H1 (cell line): ENCODE results near the gene DOK7. TPM values are rescaled to one million over a fixed set of nuclear protein-coding genes. Genes with fewer than 3 reads are reported as not detected.

Source experiments
- CTCF ChIA-PET: fragments of 300-600 bp; sonication (Branson Sonifier 250); formaldehyde crosslinking; loops from one replicate; lab custom pipeline; 2021; ENCODE audit not compliant: partially characterized antibody; lab: Charles Lee
- POLR2A ChIA-PET: fragments of 300-600 bp; sonication (Branson Sonifier 250); formaldehyde crosslinking; loops from one replicate; lab custom pipeline; 2021; ENCODE audit warnings: inconsistent platforms; ENCODE audit not compliant: partially characterized antibody; lab: Charles Lee
- DNase-seq, 2 experiments: peaks; one replicate each; pipeline versions ENCODE4 v3.0.0 to v3.0.0-alpha.2; 2010 to 2022; ENCODE audit warnings: low spot score in 2 of 2, low read depth in 1 of 2, mixed read lengths in 1 of 2
- FAIRE-seq: peaks from 2 replicates; lab custom pipeline; 2011; peaks lifted over from hg19 to GRCh38; lab: Jason Lieb, UNC
- H2AFZ ChIP-seq: 2 replicates; pipeline ENCODE4 v1.8.1; 2012; ENCODE audit warnings: low read length, inconsistent platforms
- H2AK5ac ChIP-seq: 2 replicates; pipeline ENCODE4 v1.6.1; 2013; ENCODE audit warnings: low read depth, low read length
- H2BK120ac ChIP-seq: replicated peaks from 2 replicates; pipeline ENCODE3; 2013; ENCODE audit warnings: low read depth, low read length, inconsistent platforms
- H2BK12ac ChIP-seq: 2 replicates; pipeline ENCODE4 v1.6.1; 2013; ENCODE audit warnings: low read depth, low read length
- H2BK15ac ChIP-seq: 2 replicates; pipeline ENCODE4 v1.6.1; 2013; ENCODE audit warnings: low read length
- H2BK20ac ChIP-seq: 2 replicates; pipeline ENCODE4 v1.6.1; 2013; ENCODE audit warnings: low read length
- H2BK5ac ChIP-seq: 2 replicates; pipeline ENCODE4 v1.6.1; 2013; ENCODE audit warnings: low read depth, low read length
- H3K14ac ChIP-seq: 2 replicates; pipeline ENCODE4 v1.6.1; 2013; ENCODE audit warnings: inconsistent platforms; ENCODE audit not compliant: insufficient read length
- H3K18ac ChIP-seq: 2 replicates; pipeline ENCODE4 v1.6.1; 2013; ENCODE audit warnings: low read length; ENCODE audit errors: extremely low read depth
- H3K23ac ChIP-seq: 2 replicates; pipeline ENCODE4 v1.6.1; 2013; ENCODE audit warnings: inconsistent platforms; ENCODE audit not compliant: insufficient read length
- H3K23me2 ChIP-seq: 2 replicates; pipeline ENCODE4 v1.6.1; 2013; ENCODE audit warnings: low read depth, low read length
- H3K27ac ChIP-seq: 2 replicates; pipeline ENCODE4 v1.6.1; 2011; ENCODE audit warnings: low read depth, low read length, inconsistent platforms
- H3K27me3 ChIP-seq, 4 experiments: replicated peaks in 1 of 4; 1 replicate in 1 of 4; 2 replicates in 3 of 4; pipeline versions ENCODE4 v1.6.1 to v1.8.1; 2011 to 2013; ENCODE audit warnings: low read length in 3 of 4, mild to moderate bottlenecking in 3 of 4, inconsistent platforms in 2 of 4, mixed read lengths in 2 of 4, moderate library complexity in 1 of 4; ENCODE audit not compliant: control insufficient read depth in 3 of 4, insufficient read depth in 3 of 4; ENCODE audit errors: extremely low read depth in 1 of 4
- H3K36me3 ChIP-seq, 4 experiments: 2 replicates each; pipeline versions ENCODE4 v1.6.1 to v1.8.1; 2011 to 2013; ENCODE audit warnings: mild to moderate bottlenecking in 4 of 4, low read length in 3 of 4, moderate library complexity in 2 of 4, control low read depth in 1 of 4, inconsistent platforms in 1 of 4; ENCODE audit not compliant: insufficient read depth in 4 of 4, control insufficient read depth in 2 of 4
- H3K4ac ChIP-seq: replicated peaks from 2 replicates; pipeline ENCODE3; 2013; ENCODE audit warnings: low read length, low read depth, mixed read lengths, inconsistent platforms; ENCODE audit not compliant: insufficient read length
- H3K4me1 ChIP-seq, 4 experiments: replicated peaks in 1 of 4; 1 replicate in 1 of 4; 2 replicates in 3 of 4; pipeline versions ENCODE4 v1.6.1 to v1.8.1; 2011 to 2013; ENCODE audit warnings: low read length in 3 of 4, inconsistent platforms in 2 of 4, mixed read lengths in 1 of 4; ENCODE audit not compliant: insufficient read depth in 4 of 4, control insufficient read depth in 3 of 4
- H3K4me2 ChIP-seq, 2 experiments: 2 replicates each; pipeline versions ENCODE4 v1.6.1 to v1.8.1; 2011 to 2013; ENCODE audit warnings: low read depth in 2 of 2, low read length in 2 of 2, control low read depth in 1 of 2, inconsistent platforms in 1 of 2, mild to moderate bottlenecking in 1 of 2; ENCODE audit not compliant: insufficient read depth in 1 of 2
- H3K4me3 ChIP-seq, 4 experiments: fragments of 200-600, 300-600 bp in 1 of 4; sonication (generic), shearing (Covaris generic), sonication (Bioruptor Twin) in 1 of 4; 2 replicates each; pipeline versions ENCODE4 v1.5.1 to v1.8.1; 2011 to 2016; ENCODE audit warnings: low read length in 4 of 4, low read depth in 3 of 4, control low read depth in 2 of 4, inconsistent platforms in 2 of 4, mild to moderate bottlenecking in 2 of 4, mixed read lengths in 1 of 4, moderate library complexity in 1 of 4; ENCODE audit not compliant: insufficient read depth in 2 of 4; ENCODE audit errors: extremely low read depth in 1 of 4
- H3K56ac ChIP-seq: replicated peaks from 2 replicates; pipeline ENCODE3; 2013; ENCODE audit warnings: low read depth, mild to moderate bottlenecking, mixed read lengths, low read length, inconsistent platforms; ENCODE audit not compliant: insufficient read length
- H3K79me1 ChIP-seq: 2 replicates; pipeline ENCODE4 v1.6.1; 2013; ENCODE audit warnings: low read depth, low read length, control low read depth
- H3K79me2 ChIP-seq, 2 experiments: 2 replicates each; pipeline versions ENCODE4 v1.6.1 to v1.8.1; 2012 to 2013; ENCODE audit warnings: low read length in 2 of 2, mild to moderate bottlenecking in 2 of 2, inconsistent platforms in 1 of 2; ENCODE audit not compliant: insufficient read depth in 2 of 2, control insufficient read depth in 1 of 2
- H3K9ac ChIP-seq, 4 experiments: replicated peaks in 1 of 4; 1 replicate in 1 of 4; 2 replicates in 3 of 4; pipeline versions ENCODE4 v1.6.1 to v1.8.1; 2011 to 2013; ENCODE audit warnings: low read depth in 3 of 4, low read length in 3 of 4, control low read depth in 2 of 4, mild to moderate bottlenecking in 2 of 4, moderate library complexity in 2 of 4, inconsistent platforms in 1 of 4; ENCODE audit errors: extremely low read depth in 1 of 4
- H3K9me3 ChIP-seq, 2 experiments: 2 replicates each; pipeline versions ENCODE4 v1.6.1 to v1.8.1; 2012 to 2013; ENCODE audit warnings: mild to moderate bottlenecking in 2 of 2, moderate library complexity in 2 of 2, control low read depth in 1 of 2, inconsistent platforms in 1 of 2, low read depth in 1 of 2, low read length in 1 of 2, mixed read lengths in 1 of 2; ENCODE audit not compliant: insufficient read depth in 2 of 2
- H4K20me1 ChIP-seq, 2 experiments: replicated peaks in 1 of 2; 2 replicates each; pipeline versions ENCODE3 to v1.8.1; 2011 to 2013; ENCODE audit warnings: inconsistent platforms in 2 of 2, low read length in 2 of 2, mild to moderate bottlenecking in 1 of 2; ENCODE audit not compliant: insufficient read depth in 2 of 2, control insufficient read depth in 1 of 2
- H4K5ac ChIP-seq: 2 replicates; pipeline ENCODE4 v1.6.1; 2013; ENCODE audit warnings: low read length, low read depth, mixed read lengths, inconsistent platforms; ENCODE audit not compliant: insufficient read length
- H4K8ac ChIP-seq: 2 replicates; pipeline ENCODE4 v1.8.0; 2013; ENCODE audit warnings: mild to moderate bottlenecking, moderate library complexity, low read length, inconsistent platforms; ENCODE audit not compliant: insufficient read depth; ENCODE audit errors: extremely low read depth
- H4K91ac ChIP-seq: replicated peaks from 2 replicates; pipeline ENCODE3; 2013; ENCODE audit warnings: low read length, mixed read lengths, inconsistent platforms; ENCODE audit not compliant: insufficient read length
- CHD2 ChIP-seq: IDR thresholded peaks from 2 replicates; pipeline ENCODE4 v1.6.1; 2012; ENCODE audit warnings: low read length, improper control_type of control experiment
- HDAC6 ChIP-seq: IDR thresholded peaks from one replicate; pipeline ENCODE4 v1.7.1; 2012; ENCODE audit warnings: low read depth, mild to moderate bottlenecking, inconsistent platforms, low read length, moderate library complexity
- KDM4A ChIP-seq: IDR thresholded peaks from one replicate; pipeline ENCODE4 v1.7.1; 2012; ENCODE audit warnings: low read depth, mild to moderate bottlenecking, moderate library complexity, low read length, inconsistent platforms; ENCODE audit not compliant: severe bottlenecking
- KDM5A ChIP-seq: fragments of 200-600 bp; IDR thresholded peaks from 2 replicates; pipeline ENCODE4 v1.7.1; 2012; ENCODE audit warnings: mild to moderate bottlenecking, low read length, inconsistent platforms, mixed read lengths
- SIX5 ChIP-seq: IDR thresholded peaks from 2 replicates; pipeline ENCODE4 v1.6.1; 2011; ENCODE audit warnings: mild to moderate bottlenecking, low read depth, low read length
- SP2 ChIP-seq: IDR thresholded peaks from 2 replicates; pipeline ENCODE4 v1.6.1; 2012; ENCODE audit warnings: mild to moderate bottlenecking, low read length, inconsistent platforms
- TAF7 ChIP-seq: optimal IDR thresholded peaks from 2 replicates; pipeline ENCODE3; 2011; ENCODE audit warnings: low read depth, mild to moderate bottlenecking, inconsistent platforms, low read length, moderate library complexity, borderline replicate concordance
- whole genome bisulfite sequencing, 2 experiments: shearing (Covaris generic) in 1 of 2; methylation state at CpG; one replicate each; pipeline versions ENCODE4 v1.1.6 to v1.1.7; 2013 to 2015; ENCODE audit warnings: low lambda C conversion rate in 2 of 2, mixed read lengths in 2 of 2, inconsistent platforms in 1 of 2, low coverage in 1 of 2, missing lambda C conversion rate in 1 of 2; ENCODE audit not compliant: insufficient replicate concordance in 2 of 2, insufficient coverage in 1 of 2, insufficient read length in 1 of 2; ENCODE audit errors: extremely low coverage in 1 of 2, missing lambda C conversion rate in 1 of 2; 5-methylcytosine and 5-hydroxymethylcytosine counted together
- polyA plus RNA-seq, 7 experiments: library from polyadenylated mRNA; depleted of rRNA in 3 of 7; stranded (reverse) in 5 of 7; unstranded in 2 of 7; fragments of >200 nt in 5 of 7; fragments of 200-250 nt in 2 of 7; gene quantifications; 1 replicate in 5 of 7; 2 replicates in 1 of 7; 4 replicates in 1 of 7; pipeline versions ENCODE4 v1.2.1 to v1.2.3, GENCODE V29; 2011 to 2013; ENCODE audit warnings: missing spikeins in 2 of 7, mixed read lengths in 2 of 7
- total RNA-seq: library from RNA; stranded (reverse); fragmentation: NEBNext Ultra II Directional; extraction: Animal tissue kit (Norgen Biotek cat#: 25700); gene quantifications from 2 replicates; pipeline ENCODE4 v1.2.1, GENCODE V29; 2021

DOK7 gene
- total and polyA plus RNA-seq, 2 of the 8 experiments (the other 6 are each of a cell fraction or from before 2014, with no cell fraction given): 0.32 TPM; not detected in 1

GRCh38 chr4:3527914-3528876 is 65.1 kb downstream of the DOK7 start:
- TF ChIP-seq CHD2: no peak
- no peak for TF ChIP-seq KDM4A
- no peak for TF ChIP-seq SIX5
- no peak for TF ChIP-seq TAF7
- TF ChIP-seq HDAC6: no peak
- TF ChIP-seq KDM5A: no peak
- no peak for TF ChIP-seq SP2
- H3K18ac ChIP-seq: no peak overlapping the region
- H3K4me3 ChIP-seq: no peak overlapping the region
- H3K36me3 ChIP-seq: peaks cover 3 to 20% (median 13%) of the 10 kb centered on the region in 4 experiments; a peak in 6 of 8 replicates
- H3K4me1 ChIP-seq: peaks cover 0 to 18% (median 10%) of the 10 kb centered on the region in 4 experiments; a peak in 6 of 7 replicates
- H3K23ac ChIP-seq: no peak overlapping the region
- H3K4me2 ChIP-seq: no peak overlapping the region
- no peak for FAIRE-seq
- CTCF ChIA-PET: interaction anchor here (1.1 to 5.3 kb wide), 5 partner anchors 15 to 256 kb away, joined by 3 to 43 read pairs (median 4); no protein-coding TSS in a partner anchor
- H2AK5ac ChIP-seq: no peak overlapping the region
- H2BK15ac ChIP-seq: no peak overlapping the region
- H3K79me1 ChIP-seq: peaks cover 23% of the 10 kb centered on the region
- H2BK12ac ChIP-seq: no peak overlapping the region
- H2AFZ ChIP-seq: no peak overlapping the region
- no peak overlapping the region for H2BK20ac ChIP-seq
- H2BK5ac ChIP-seq: no peak overlapping the region
- 90% methylated on average over 27 of the region's 27 CpGs; no CpG with 5 or more reads in 1 of the 2 experiments for WGBS, 2 experiments
- H3K27me3 ChIP-seq: peaks cover under 1 to 8% (median 4%) of the 10 kb centered on the region in 4 experiments; a peak in 5 of 7 replicates
- no peak overlapping the region for H4K5ac ChIP-seq
- peak overlapping the region; percentile 57 for H4K8ac ChIP-seq
- H3K9me3 ChIP-seq: no peaks in the 10 kb centered on the region
- peak overlapping the region; percentile 42 for H3K4ac ChIP-seq
- H3K79me2 ChIP-seq: peaks cover 0 to 35% of the 10 kb centered on the region in 2 experiments; a peak in 1 of 4 replicates
- peaks cover 12% of the 10 kb centered on the region for H3K23me2 ChIP-seq
- H3K56ac ChIP-seq: no peak overlapping the region
- POLR2A ChIA-PET: interaction anchor here (1.2 kb wide), 1 partner anchor 11 kb away, joined by 4 read pairs; no protein-coding TSS in a partner anchor
- peaks cover 31 to 60% of the 10 kb centered on the region in 2 experiments for H4K20me1 ChIP-seq
- H3K14ac ChIP-seq: no peak overlapping the region
- H3K9ac ChIP-seq: no peak overlapping the region
- H3K27ac ChIP-seq: no peak overlapping the region
- no peak overlapping the region for H2BK120ac ChIP-seq
- no peak overlapping the region for H4K91ac ChIP-seq
- no peak for DNase-seq
